HG03196 (cell line): Measurements from ENCODE around the gene BCL7C.
"Not testable (repeated sequence)": the region's sequence is repeated elsewhere in the genome, so short reads cannot be mapped to it uniquely, and the experiment has no call there.

ENCODE experiments used
- ATAC-seq: cut with Tn5 transposase; IDR thresholded peaks from one replicate; pipeline ENCODE4 v1.9.1; 2021; ENCODE audit not compliant: unreplicated experiment

The BCL7C gene

DNA sequence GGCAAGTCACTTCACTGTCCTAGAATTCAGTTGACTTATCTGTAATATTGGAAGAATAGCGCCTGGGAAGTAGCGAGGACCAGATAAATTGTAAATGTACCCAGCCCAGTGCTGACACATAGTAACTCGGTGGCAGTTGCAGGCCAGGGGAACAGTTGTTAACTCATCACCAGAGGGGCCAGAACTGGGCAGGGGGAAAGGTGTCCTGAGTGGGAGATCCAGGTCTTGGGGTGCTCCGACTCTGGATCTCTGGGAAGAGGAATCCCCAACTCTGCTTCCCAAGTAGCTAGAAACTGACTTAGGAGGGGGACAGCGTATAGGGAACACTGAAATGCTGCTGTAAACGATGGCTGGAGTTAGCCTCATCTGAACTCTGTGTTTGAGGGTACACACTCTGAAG lies 23.0 kb downstream of the BCL7C start:
- ATAC-seq = no peak

DNA sequence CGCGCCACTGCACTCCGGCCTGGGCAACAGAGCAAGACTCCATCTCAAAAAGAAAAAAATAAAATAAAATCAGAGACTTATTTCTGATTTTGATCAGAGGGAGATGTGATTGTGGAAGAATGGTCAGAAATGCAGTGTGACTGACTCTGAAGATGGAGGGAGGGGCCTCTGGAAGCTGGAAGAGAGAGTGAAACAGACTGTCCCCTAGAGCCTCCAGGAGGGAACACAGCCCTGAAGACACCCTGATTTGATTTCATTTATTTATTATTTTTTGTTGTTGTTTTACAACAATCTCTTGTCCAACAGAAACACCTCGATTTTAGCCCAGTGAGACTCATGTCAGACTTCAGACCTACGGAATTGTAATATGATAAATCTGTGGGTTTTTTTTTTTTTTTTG lies 26.1 kb downstream of the BCL7C start:
- no peak for ATAC-seq

DNA sequence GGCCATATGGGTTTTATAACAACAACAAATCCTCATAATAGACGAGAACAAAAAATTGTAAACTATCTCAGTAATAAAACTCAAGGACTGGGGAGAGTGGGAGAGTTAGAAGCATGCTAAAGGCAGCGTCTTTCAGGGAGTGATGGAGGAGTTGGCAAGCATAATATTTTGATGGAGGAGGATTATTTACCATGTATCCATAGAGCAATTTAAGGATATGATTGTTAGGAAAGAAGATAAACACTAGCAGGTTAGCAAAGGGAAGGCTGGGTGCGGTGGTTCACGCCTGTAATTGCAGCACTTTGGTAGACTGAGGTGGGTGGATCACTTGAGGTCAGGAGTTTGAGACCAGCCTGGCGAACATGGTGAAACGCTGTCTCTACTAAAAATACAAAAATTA lies 27.8 kb downstream of the BCL7C start:
- ATAC-seq = no peak

DNA sequence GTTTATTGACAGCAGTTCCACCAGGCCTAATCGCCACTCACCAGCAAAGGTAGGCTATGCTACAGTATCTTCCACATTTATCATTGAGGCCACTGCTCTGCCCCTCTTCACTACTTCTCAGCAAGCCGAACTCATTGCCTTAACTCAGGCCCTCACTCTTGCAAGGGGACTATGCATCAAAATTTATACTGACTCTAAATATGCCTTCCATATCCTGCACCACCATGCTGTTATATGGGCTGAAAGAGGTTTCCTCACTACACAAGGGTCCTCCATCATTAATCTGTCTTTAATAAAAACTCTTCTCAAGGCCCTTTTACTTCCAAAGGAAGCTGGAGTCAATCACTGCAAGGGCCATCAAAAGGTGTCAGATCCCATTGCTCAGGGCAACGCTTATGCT lies 30.7 kb downstream of the BCL7C start:
- not testable (repeated sequence) for ATAC-seq

DNA sequence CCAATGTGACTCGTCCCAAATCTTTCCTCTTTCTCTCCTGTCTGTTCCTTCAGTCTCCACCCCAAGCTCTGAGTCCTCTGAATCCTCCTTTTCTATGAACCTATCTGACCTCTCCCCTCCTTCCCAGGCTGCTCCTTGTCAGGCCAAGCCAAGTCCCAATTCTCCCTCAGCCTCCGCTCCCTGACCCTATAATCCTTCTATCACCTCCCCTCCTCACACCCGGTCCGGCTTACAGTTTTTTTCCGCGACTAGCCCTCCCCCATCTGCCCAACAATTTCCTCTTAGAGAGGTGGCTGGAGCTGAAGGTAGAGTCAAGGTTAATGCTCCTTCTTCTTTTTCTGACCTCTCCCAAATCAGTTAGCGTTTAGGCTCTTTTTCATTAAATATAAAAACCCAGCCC lies 33.1 kb downstream of the BCL7C start:
- not testable (repeated sequence) for ATAC-seq

- no peak for ATAC-seq
These were observed 35.0 kb downstream of the BCL7C start for GRCh38 chr16:30858829-30859423.

GRCh38 chr16:30858111-30858495 lies 35.8 kb downstream of the BCL7C start:
- ATAC-seq = no peak

- ATAC-seq = no peak
These were observed 40.1 kb downstream of the BCL7C start for GRCh38 chr16:30853758-30854157.

- no peak for ATAC-seq
These were observed 43.6 kb downstream of the BCL7C start for GRCh38 chr16:30850246-30850645.

GRCh38 chr16:30846649-30847402 lies 47.1 kb downstream of the BCL7C start:
- ATAC-seq = no peak

DNA sequence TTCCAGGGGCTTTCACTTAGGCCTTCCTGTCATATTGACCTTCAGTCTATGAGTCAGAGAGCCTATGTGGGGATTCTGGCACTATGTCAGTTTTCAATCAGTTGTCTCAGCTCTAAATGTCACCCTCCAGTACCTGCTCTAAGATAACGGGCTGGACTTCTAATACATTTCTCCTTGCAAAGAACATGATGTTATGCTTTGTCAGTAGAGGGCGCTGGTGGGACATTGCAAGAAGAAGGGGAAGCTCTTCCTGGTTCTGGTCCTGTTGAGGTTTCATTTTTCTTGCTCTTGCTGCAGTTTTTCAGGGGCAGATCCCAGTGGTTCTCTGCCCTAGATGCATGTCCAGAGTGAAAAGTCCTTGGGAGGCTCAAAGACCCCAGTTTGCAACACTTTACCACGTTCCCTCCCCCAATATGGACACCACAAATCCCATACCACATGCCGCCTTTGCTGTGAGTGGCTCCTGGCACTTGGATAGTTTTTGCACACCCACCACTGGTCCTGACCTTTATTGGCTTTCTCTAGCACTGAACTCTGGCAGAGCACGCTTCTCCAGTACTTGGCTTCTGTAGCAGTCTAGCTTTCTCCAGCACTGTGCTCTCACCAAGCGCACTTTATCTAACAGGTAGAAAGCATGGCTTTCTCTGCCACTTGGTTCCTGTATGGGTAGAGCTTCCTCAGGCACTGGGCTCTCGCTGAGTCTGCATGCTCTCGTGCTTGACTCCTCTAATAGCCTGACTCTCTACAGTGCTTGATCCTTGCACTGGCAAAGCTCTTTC lies 49.0 kb downstream of the BCL7C start:
- no peak for ATAC-seq

DNA sequence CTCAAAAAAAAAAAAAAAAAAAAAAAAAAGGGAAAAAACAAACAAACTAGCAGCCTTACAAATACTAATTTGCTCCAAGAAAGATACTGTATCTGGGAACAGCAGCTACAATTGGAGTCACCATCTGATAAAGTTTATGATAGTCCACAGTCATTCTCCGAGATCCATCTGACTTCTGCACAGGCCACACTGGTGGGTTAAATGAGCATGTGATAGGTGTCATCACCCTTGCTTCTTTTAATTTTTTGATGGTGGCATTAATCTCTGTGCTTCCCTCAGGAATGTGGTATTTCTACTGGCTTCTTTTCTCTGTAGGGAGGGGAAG lies 49.6 kb downstream of the BCL7C start:
- ATAC-seq = no peak

- ATAC-seq = no peak
These were observed 50.4 kb downstream of the BCL7C start for GRCh38 chr16:30843501-30843900.

- no peak for ATAC-seq
These were observed 50.9 kb downstream of the BCL7C start for GRCh38 chr16:30842971-30843370.

GRCh38 chr16:30841332-30841731 lies 52.5 kb downstream of the BCL7C start:
- ATAC-seq = no peak

DNA sequence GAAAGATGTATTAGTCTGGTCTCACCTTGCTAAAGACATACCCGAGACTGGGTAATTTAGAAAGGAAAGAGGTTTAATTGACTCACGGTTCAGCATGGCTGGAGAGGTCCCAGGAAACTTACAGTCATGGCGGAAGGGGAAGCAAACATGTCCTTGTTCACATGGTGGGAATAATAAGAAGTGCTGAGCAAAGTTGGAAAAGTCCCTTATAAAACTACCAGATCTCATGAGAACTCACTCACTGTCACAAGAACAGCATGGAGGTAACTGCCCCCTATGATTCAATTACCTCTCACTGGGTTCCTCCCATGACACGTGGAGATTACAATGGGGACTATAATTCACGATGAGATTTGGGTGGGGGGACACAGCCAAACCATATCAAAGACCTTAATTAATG lies 53.3 kb downstream of the BCL7C start:
- no peak for ATAC-seq

GRCh38 chr16:30839523-30840227 lies 54.2 kb downstream of the BCL7C start:
- no peak for ATAC-seq

GRCh38 chr16:30838876-30839471 lies 54.9 kb downstream of the BCL7C start:
- ATAC-seq = no peak

DNA sequence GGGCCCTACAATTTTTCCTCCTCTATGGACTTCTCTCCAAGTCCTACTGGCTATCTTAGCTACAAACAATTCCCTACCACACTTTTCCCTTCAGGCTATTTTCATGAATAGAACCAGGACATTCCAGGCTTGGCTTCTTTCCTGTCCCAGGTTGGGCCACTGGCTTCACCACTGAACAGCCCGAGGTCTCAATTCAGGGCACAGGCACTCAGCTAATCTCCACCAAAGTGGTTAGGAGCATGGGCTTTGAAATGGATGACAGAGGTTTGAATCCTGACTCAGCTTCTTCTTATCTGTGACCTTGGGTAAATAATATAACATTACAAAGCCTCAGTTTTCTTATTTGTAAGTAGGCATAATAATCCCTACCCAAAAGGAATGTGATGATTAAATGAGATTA lies 56.0 kb downstream of the BCL7C start:
- ATAC-seq = no peak
